ENCODE data around the gene TMTC2. TPM values are rescaled to one million over a fixed set of nuclear protein-coding genes. Genes with fewer than 3 reads are reported as not detected.

Gene TMTC2
- total and polyA plus RNA-seq, 2 donors = 3.0 to 5.1 TPM

DNA sequence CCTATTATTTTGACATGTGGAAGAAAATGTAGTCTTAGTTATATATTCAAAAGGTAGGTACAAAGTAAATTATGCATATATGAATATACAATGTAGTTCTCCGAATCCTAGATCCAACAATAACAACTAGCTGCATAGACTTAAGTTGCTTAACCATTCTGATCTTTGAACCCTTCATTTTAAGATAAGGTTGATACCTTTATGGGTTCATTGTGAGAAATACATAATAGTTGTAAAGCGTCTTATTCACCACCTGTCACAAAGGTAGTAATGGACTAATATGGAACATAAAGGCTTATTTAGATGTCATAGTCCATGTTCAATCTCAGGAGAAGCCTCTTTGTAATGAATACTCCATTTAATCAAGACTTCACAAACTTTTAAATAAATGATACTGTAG, 263.6 kb downstream of the TMTC2 start:
- H3K27ac ChIP-seq (ENCODE audit: low read depth in 1 of 2, low read length in 1 of 2) = no peak overlapping the region
- no peaks in the 10 kb centered on the region for H3K4me1 ChIP-seq (ENCODE audit: control insufficient read depth in 2 of 2, insufficient read depth in 2 of 2, low read length in 2 of 2)
- no peaks in the 10 kb centered on the region for H3K9me3 ChIP-seq (ENCODE audit: control insufficient read depth in 2 of 2, insufficient read depth in 1 of 2, low read length in 1 of 2)
- WGBS = 95% methylated on average over 2 of the region's 2 CpGs
- no peaks in the 10 kb centered on the region for H3K36me3 ChIP-seq (ENCODE audit: control insufficient read depth in 2 of 2, insufficient read depth in 2 of 2, low read length in 1 of 2)
- DNase-seq (ENCODE audit: low read depth in 6 of 9, low spot score in 9 of 9) = no peak
- no peaks in the 10 kb centered on the region for H3K27me3 ChIP-seq (ENCODE audit: control insufficient read depth in 2 of 2, insufficient read depth in 1 of 2, low read length in 1 of 2)
- H3K4me3 ChIP-seq (ENCODE audit: low read length in 2 of 2) = no peak overlapping the region

DNA sequence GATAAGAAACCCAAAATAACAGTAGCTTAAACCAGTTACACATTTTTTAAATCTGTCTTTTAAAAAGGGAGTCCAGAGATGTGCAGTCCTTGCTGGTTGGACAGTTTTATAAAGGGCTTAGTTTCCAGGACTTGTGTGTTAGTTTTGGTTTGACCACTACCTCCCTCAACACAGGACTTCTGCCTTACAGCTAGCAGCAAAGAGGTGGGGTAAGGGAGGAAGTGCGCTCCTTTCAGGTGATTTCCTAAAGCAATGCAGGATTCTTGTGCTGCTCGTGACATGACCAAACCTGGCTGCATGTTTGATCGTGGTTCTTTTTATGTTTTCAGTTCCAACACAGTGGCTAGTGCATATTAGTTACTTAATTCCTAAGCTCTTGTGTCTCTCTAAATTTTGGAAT, 266.2 kb downstream of the TMTC2 start:
- Histone ChIP-seq H3K27me3 (ENCODE audit: control insufficient read depth in 2 of 2, insufficient read depth in 1 of 2, low read length in 1 of 2) (no peaks in the 10 kb centered on the region), H3K9me3 (ENCODE audit: control insufficient read depth in 2 of 2, insufficient read depth in 1 of 2, low read length in 1 of 2) (no peaks in the 10 kb centered on the region), H3K4me1 (ENCODE audit: control insufficient read depth in 2 of 2, insufficient read depth in 2 of 2, low read length in 2 of 2) (no peaks in the 10 kb centered on the region), H3K27ac (ENCODE audit: low read depth in 1 of 2, low read length in 1 of 2) (no peak overlapping the region), H3K36me3 (ENCODE audit: control insufficient read depth in 2 of 2, insufficient read depth in 2 of 2, low read length in 1 of 2) (no peaks in the 10 kb centered on the region), H3K4me3 (ENCODE audit: low read length in 2 of 2) (no peak overlapping the region)
- DNase-seq (ENCODE audit: low read depth in 6 of 9, low spot score in 9 of 9) = peak in 1 of 9 donors; percentile 2
- 88% methylated on average over 3 of the region's 3 CpGs for WGBS

DNA sequence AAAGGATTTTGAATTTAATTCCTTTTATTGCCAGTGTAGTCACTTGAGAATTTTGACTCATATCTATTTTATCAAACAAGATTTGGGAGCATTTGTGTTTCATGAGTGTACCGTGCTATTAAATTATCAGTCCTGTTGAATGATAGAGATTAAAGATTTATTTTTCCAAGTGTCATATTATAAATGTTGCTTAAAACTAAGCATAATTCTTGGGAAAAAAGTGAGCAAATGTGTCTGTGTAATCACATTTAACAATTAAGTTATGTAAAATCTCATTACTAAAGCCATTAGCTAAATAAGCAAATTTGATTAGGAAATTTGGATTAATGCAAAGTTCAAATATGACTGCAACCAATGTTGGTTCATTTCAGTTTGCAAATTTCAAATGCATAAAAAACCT, 266.7 kb downstream of the TMTC2 start:
- no peaks in the 10 kb centered on the region for H3K9me3 ChIP-seq (ENCODE audit: control insufficient read depth in 2 of 2, insufficient read depth in 1 of 2, low read length in 1 of 2)
- H3K36me3 ChIP-seq (ENCODE audit: control insufficient read depth in 2 of 2, insufficient read depth in 2 of 2, low read length in 1 of 2) = no peaks in the 10 kb centered on the region
- 90% methylated on average over 1 of the region's 1 CpG for WGBS
- H3K27me3 ChIP-seq (ENCODE audit: control insufficient read depth in 2 of 2, insufficient read depth in 1 of 2, low read length in 1 of 2) = no peaks in the 10 kb centered on the region
- no peak overlapping the region for H3K27ac ChIP-seq (ENCODE audit: low read depth in 1 of 2, low read length in 1 of 2)
- no peaks in the 10 kb centered on the region for H3K4me1 ChIP-seq (ENCODE audit: control insufficient read depth in 2 of 2, insufficient read depth in 2 of 2, low read length in 2 of 2)
- H3K4me3 ChIP-seq (ENCODE audit: low read length in 2 of 2) = no peak overlapping the region
- DNase-seq (ENCODE audit: low read depth in 6 of 9, low spot score in 9 of 9) = no peak

DNA sequence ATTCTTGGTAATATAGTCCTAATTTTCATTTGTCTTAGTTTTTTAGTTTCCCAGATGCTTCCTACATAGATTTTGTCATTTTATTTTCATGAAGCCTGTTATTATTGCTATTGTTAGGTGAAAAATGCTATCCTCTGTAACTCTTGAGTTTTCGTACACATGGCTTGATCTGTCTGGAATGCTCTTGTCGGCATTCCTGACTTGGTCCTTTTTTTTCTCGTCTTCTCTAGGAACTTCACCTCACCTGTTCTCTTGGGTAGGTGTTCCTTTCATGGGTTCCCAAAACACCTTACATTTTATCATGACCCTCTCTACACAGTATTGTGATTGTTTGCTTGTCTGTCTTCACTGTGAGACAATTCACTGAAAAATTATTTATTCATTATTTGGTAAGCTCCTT, 267.4 kb downstream of the TMTC2 start:
- WGBS = 95% methylated on average over 3 of the region's 3 CpGs
- no peaks in the 10 kb centered on the region for H3K9me3 ChIP-seq (ENCODE audit: control insufficient read depth in 2 of 2, insufficient read depth in 1 of 2, low read length in 1 of 2)
- H3K36me3 ChIP-seq (ENCODE audit: control insufficient read depth in 2 of 2, insufficient read depth in 2 of 2, low read length in 1 of 2) = no peaks in the 10 kb centered on the region
- DNase-seq (ENCODE audit: low read depth in 6 of 9, low spot score in 9 of 9) = no peak
- H3K4me3 ChIP-seq (ENCODE audit: low read length in 2 of 2) = no peak overlapping the region
- H3K27ac ChIP-seq (ENCODE audit: low read depth in 1 of 2, low read length in 1 of 2) = no peak overlapping the region
- H3K4me1 ChIP-seq (ENCODE audit: control insufficient read depth in 2 of 2, insufficient read depth in 2 of 2, low read length in 2 of 2) = no peaks in the 10 kb centered on the region
- H3K27me3 ChIP-seq (ENCODE audit: control insufficient read depth in 2 of 2, insufficient read depth in 1 of 2, low read length in 1 of 2) = no peaks in the 10 kb centered on the region

DNA sequence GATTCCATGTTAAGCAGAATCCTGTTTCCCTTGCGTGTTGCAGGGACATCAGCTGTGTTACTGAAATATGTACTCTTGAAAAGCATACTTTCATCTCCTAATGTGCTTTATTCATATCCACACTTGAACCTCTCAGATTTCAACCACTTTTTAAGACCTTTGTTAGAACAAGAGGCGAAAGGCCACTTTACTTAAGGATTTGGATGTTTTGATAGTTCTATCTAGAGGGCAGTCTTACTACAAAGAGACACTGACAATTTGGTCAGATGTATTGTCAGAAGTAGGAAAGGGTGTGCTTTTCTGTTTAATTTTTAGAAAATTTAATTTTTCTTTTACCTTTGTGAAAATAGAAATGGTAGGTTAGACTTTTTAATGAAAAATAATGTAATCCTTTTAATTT, 267.9 kb downstream of the TMTC2 start:
- H3K36me3 ChIP-seq (ENCODE audit: control insufficient read depth in 2 of 2, insufficient read depth in 2 of 2, low read length in 1 of 2) = no peaks in the 10 kb centered on the region
- H3K4me1 ChIP-seq (ENCODE audit: control insufficient read depth in 2 of 2, insufficient read depth in 2 of 2, low read length in 2 of 2) = no peaks in the 10 kb centered on the region
- no peak for DNase-seq (ENCODE audit: low read depth in 6 of 9, low spot score in 9 of 9)
- 90% methylated on average over 2 of the region's 2 CpGs for WGBS
- H3K9me3 ChIP-seq (ENCODE audit: control insufficient read depth in 2 of 2, insufficient read depth in 1 of 2, low read length in 1 of 2) = no peaks in the 10 kb centered on the region
- no peaks in the 10 kb centered on the region for H3K27me3 ChIP-seq (ENCODE audit: control insufficient read depth in 2 of 2, insufficient read depth in 1 of 2, low read length in 1 of 2)
- H3K27ac ChIP-seq (ENCODE audit: low read depth in 1 of 2, low read length in 1 of 2) = no peak overlapping the region
- H3K4me3 ChIP-seq (ENCODE audit: low read length in 2 of 2) = no peak overlapping the region

DNA sequence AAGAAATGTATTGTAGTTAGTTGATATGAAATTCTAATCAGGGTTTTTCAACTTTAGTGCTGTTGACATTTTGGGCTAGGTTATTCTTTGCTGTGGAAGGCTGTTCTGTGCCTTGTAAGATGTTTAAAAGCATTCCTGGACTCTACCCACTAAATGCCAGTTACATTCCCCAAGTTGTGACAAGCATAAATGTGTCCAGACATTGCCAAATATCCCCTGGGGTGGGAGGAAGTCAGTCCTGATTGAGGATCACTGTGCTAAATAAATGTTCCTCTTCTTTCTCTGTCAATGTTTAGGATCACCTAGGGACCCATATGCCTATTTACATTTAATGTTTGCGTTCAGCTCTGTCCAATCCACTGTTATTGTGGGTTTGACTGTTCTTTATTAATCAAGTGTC, 268.3 kb downstream of the TMTC2 start:
- no peaks in the 10 kb centered on the region for H3K4me1 ChIP-seq (ENCODE audit: control insufficient read depth in 2 of 2, insufficient read depth in 2 of 2, low read length in 2 of 2)

DNA sequence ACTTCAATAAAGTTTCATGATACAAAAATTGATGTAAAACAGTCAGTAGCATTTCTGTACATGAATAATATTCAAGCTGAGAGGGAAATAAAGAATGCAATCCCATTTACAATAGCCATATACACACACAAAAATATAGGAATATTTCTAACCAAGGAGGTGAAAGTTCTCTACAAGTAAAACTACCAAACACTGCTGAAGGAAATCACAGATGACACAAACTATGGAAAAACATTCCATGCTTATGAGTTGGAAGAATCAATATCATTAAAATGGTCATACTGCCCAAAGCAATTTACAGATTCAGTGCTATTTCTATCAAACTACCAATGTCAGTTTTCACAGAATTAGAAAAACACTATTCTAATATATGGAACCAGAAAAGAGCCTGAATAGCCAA, 272.3 kb downstream of the TMTC2 start:
- Histone ChIP-seq H3K27ac (ENCODE audit: low read depth in 1 of 2, low read length in 1 of 2) (no peak overlapping the region), H3K36me3 (ENCODE audit: control insufficient read depth in 2 of 2, insufficient read depth in 2 of 2, low read length in 1 of 2) (no peaks in the 10 kb centered on the region), H3K27me3 (ENCODE audit: control insufficient read depth in 2 of 2, insufficient read depth in 1 of 2, low read length in 1 of 2) (no peaks in the 10 kb centered on the region), H3K4me1 (ENCODE audit: control insufficient read depth in 2 of 2, insufficient read depth in 2 of 2, low read length in 2 of 2) (no peaks in the 10 kb centered on the region), H3K4me3 (ENCODE audit: low read length in 2 of 2) (no peak overlapping the region), H3K9me3 (ENCODE audit: control insufficient read depth in 2 of 2, insufficient read depth in 1 of 2, low read length in 1 of 2) (no peaks in the 10 kb centered on the region)
- no peak for DNase-seq (ENCODE audit: low read depth in 6 of 9, low spot score in 9 of 9)

More for the DNA sequence above, 268.3 kb downstream of the TMTC2 start:
- no peaks in the 10 kb centered on the region for H3K27me3 ChIP-seq (ENCODE audit: control insufficient read depth in 2 of 2, insufficient read depth in 1 of 2, low read length in 1 of 2)
- no peak overlapping the region for H3K4me3 ChIP-seq (ENCODE audit: low read length in 2 of 2)
- H3K9me3 ChIP-seq (ENCODE audit: control insufficient read depth in 2 of 2, insufficient read depth in 1 of 2, low read length in 1 of 2) = no peaks in the 10 kb centered on the region
- no peak overlapping the region for H3K27ac ChIP-seq (ENCODE audit: low read depth in 1 of 2, low read length in 1 of 2)
- no peaks in the 10 kb centered on the region for H3K36me3 ChIP-seq (ENCODE audit: control insufficient read depth in 2 of 2, insufficient read depth in 2 of 2, low read length in 1 of 2)
- DNase-seq (ENCODE audit: low read depth in 6 of 9, low spot score in 9 of 9) = no peak
- WGBS = 99% methylated on average over 1 of the region's 1 CpG

DNA sequence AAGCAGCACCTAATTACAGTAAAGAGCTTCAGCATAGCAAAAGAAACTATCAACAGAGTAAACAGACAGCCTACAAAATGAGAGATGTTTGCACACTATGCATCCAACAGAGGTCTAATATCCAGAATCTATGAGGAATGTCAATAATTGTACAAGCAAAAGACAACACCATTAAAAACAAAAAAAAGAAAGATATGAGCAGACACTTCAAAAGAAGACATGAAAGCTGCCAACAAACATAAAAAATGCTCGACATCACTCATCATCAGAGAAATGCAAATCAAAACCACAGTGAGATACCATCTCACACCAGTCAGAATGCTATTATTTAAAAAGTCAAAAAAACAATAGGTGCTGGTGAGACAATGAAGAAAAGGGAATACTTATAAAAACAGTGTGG, 273.1 kb downstream of the TMTC2 start:
- no peaks in the 10 kb centered on the region for H3K4me1 ChIP-seq (ENCODE audit: control insufficient read depth in 2 of 2, insufficient read depth in 2 of 2, low read length in 2 of 2)
- H3K9me3 ChIP-seq (ENCODE audit: control insufficient read depth in 2 of 2, insufficient read depth in 1 of 2, low read length in 1 of 2) = no peaks in the 10 kb centered on the region
- 75% methylated on average over 1 of the region's 1 CpG for WGBS
- no peak for DNase-seq (ENCODE audit: low read depth in 6 of 9, low spot score in 9 of 9)
- H3K36me3 ChIP-seq (ENCODE audit: control insufficient read depth in 2 of 2, insufficient read depth in 2 of 2, low read length in 1 of 2) = no peaks in the 10 kb centered on the region
- no peak overlapping the region for H3K4me3 ChIP-seq (ENCODE audit: low read length in 2 of 2)
- H3K27me3 ChIP-seq (ENCODE audit: control insufficient read depth in 2 of 2, insufficient read depth in 1 of 2, low read length in 1 of 2) = no peaks in the 10 kb centered on the region
- no peak overlapping the region for H3K27ac ChIP-seq (ENCODE audit: low read depth in 1 of 2, low read length in 1 of 2)

DNA sequence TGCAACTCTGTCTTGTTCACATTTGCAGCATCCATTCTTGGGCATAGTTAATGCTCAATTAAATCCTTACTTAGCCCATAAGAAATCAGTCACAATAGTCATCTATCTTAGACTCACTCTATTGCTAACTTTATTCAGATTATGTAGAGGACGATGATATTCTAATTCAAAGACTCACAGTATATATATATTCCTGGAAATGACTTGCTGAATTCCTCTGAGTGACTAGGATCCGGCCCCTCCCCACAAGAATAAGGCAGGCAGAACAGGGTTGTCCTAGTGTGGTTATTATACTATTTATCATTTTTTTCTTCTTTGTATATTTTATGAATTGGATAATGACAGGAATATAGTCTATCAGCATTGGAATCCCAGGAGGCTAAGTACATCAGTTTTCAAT, 275.1 kb downstream of the TMTC2 start:
- DNase-seq (ENCODE audit: low read depth in 6 of 9, low spot score in 9 of 9) = no peak
- 93% methylated on average over 2 of the region's 2 CpGs for WGBS
- Histone ChIP-seq H3K27me3 (ENCODE audit: control insufficient read depth in 2 of 2, insufficient read depth in 1 of 2, low read length in 1 of 2) (no peaks in the 10 kb centered on the region), H3K36me3 (ENCODE audit: control insufficient read depth in 2 of 2, insufficient read depth in 2 of 2, low read length in 1 of 2) (no peaks in the 10 kb centered on the region), H3K9me3 (ENCODE audit: control insufficient read depth in 2 of 2, insufficient read depth in 1 of 2, low read length in 1 of 2) (no peaks in the 10 kb centered on the region), H3K27ac (ENCODE audit: low read depth in 1 of 2, low read length in 1 of 2) (no peak overlapping the region), H3K4me1 (ENCODE audit: control insufficient read depth in 2 of 2, insufficient read depth in 2 of 2, low read length in 2 of 2) (no peaks in the 10 kb centered on the region), H3K4me3 (ENCODE audit: low read length in 2 of 2) (no peak overlapping the region)

DNA sequence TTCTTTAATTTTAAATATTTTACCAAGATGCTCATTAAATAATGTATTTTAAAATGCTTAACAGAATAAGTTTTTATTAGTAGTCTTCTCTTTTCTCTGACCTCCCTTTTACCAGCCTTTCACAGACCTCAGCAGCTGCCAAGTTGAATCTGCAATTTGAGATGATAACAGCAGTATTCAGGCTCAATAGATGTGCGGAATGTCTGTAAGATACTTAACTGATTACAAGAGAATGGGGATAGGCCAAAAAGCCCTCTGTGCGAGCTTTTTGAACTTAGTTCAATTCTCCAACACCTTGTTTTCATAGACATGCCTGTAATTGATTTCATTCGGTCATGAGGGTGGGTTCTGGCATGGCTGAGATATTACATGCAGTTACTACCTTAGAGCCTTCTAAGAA, 277.2 kb downstream of the TMTC2 start:
- Histone ChIP-seq H3K4me1 (ENCODE audit: control insufficient read depth in 2 of 2, insufficient read depth in 2 of 2, low read length in 2 of 2) (no peaks in the 10 kb centered on the region), H3K27me3 (ENCODE audit: control insufficient read depth in 2 of 2, insufficient read depth in 1 of 2, low read length in 1 of 2) (no peaks in the 10 kb centered on the region), H3K9me3 (ENCODE audit: control insufficient read depth in 2 of 2, insufficient read depth in 1 of 2, low read length in 1 of 2) (no peaks in the 10 kb centered on the region), H3K4me3 (ENCODE audit: low read length in 2 of 2) (no peak overlapping the region), H3K27ac (ENCODE audit: low read depth in 1 of 2, low read length in 1 of 2) (peak overlapping the region; percentile 42 to 71), H3K36me3 (ENCODE audit: control insufficient read depth in 2 of 2, insufficient read depth in 2 of 2, low read length in 1 of 2) (no peaks in the 10 kb centered on the region)
- no peak for DNase-seq (ENCODE audit: low read depth in 6 of 9, low spot score in 9 of 9)
- 85% methylated on average over 3 of the region's 3 CpGs for WGBS

Data from thymus (tissue), 11 donors.